ENCODE measurements around the gene KMT2D. TPM values are rescaled to one million over a fixed set of nuclear protein-coding genes. Genes with fewer than 3 reads are reported as not detected.

Gene KMT2D
- polyA plus RNA-seq, 1 of the 3 experiments (the other 2 are of a cell fraction): 30.5 TPM

- Histone ChIP-seq H3K9ac (no peak overlapping the region), H3K4me1 (ENCODE audit: control insufficient read depth in 1 of 2, insufficient read depth in 2 of 2, low read depth in 1 of 2, low read length in 1 of 2) (peaks cover 0 to 7% of the 10 kb centered on the region in 2 experiments; a peak in 2 of 4 replicates), H3K79me2 (ENCODE audit: insufficient read depth) (peaks cover 9% of the 10 kb centered on the region; the same call in 1 of the 2 replicates), H3K4me3 (ENCODE audit: low read depth in 2 of 2, low read length in 1 of 2) (no peak overlapping the region), H4K20me1 (ENCODE audit: insufficient read depth) (peaks cover 16% of the 10 kb centered on the region; the same call in 1 of the 2 replicates), H3K27me3 (ENCODE audit: insufficient read depth) (no peaks in the 10 kb centered on the region), H3K27ac (ENCODE audit: low read depth in 2 of 2, low read length in 1 of 2) (no peak overlapping the region), H2AFZ (ENCODE audit: low read depth) (no peak overlapping the region), H3K36me3 (replicated peaks in 1 of 2; ENCODE audit: control insufficient read depth in 1 of 2, insufficient read depth in 2 of 2, low read length in 1 of 2) (peaks cover 63 to 86% of the 10 kb centered on the region in 2 experiments), H3F3A (replicated peaks; ENCODE audit: insufficient read depth) (no peaks in the 10 kb centered on the region), H3K4me2 (no peak overlapping the region), H3K9me3 (no peaks in the 10 kb centered on the region), H3K9me2 (no peaks in the 10 kb centered on the region)
- no peak for TF ChIP-seq GABPA (IDR thresholded peaks at IDR 0.05; ENCODE audit: low read depth)
- TF ChIP-seq RAD21 (IDR thresholded peaks at IDR 0.05; ENCODE audit: low read length): no peak
- no peak for TF ChIP-seq TCF12 (IDR thresholded peaks at IDR 0.05)
- TF ChIP-seq YY1 (IDR thresholded peaks at IDR 0.05; ENCODE audit: low read depth): no peak
- TF ChIP-seq, protein P1, sequence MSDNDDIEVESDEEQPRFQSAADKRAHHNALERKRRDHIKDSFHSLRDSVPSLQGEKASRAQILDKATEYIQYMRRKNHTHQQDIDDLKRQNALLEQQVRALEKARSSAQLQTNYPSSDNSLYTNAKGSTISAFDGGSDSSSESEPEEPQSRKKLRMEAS (IDR thresholded peaks at IDR 0.05; ENCODE audit: low read depth): no peak
- TF ChIP-seq RXRA (IDR thresholded peaks at IDR 0.05; ENCODE audit: borderline replicate concordance, low read depth): no peak
- TF ChIP-seq NRF1 (IDR thresholded peaks at IDR 0.05; ENCODE audit: low read depth, low read length): no peak
- TF ChIP-seq RCOR1 (IDR thresholded peaks at IDR 0.05; ENCODE audit: low read length): no peak
- TF ChIP-seq, protein P2, sequence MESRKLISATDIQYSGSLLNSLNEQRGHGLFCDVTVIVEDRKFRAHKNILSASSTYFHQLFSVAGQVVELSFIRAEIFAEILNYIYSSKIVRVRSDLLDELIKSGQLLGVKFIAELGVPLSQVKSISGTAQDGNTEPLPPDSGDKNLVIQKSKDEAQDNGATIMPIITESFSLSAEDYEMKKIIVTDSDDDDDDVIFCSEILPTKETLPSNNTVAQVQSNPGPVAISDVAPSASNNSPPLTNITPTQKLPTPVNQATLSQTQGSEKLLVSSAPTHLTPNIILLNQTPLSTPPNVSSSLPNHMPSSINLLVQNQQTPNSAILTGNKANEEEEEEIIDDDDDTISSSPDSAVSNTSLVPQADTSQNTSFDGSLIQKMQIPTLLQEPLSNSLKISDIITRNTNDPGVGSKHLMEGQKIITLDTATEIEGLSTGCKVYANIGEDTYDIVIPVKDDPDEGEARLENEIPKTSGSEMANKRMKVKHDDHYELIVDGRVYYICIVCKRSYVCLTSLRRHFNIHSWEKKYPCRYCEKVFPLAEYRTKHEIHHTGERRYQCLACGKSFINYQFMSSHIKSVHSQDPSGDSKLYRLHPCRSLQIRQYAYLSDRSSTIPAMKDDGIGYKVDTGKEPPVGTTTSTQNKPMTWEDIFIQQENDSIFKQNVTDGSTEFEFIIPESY (IDR thresholded peaks at IDR 0.05; ENCODE audit: borderline replicate concordance, low read depth): no peak
- TF ChIP-seq REST (IDR thresholded peaks at IDR 0.05; ENCODE audit: low read depth, low read length): no peak
- no peak for TF ChIP-seq ELF1 (IDR thresholded peaks at IDR 0.05)
- no peak for TF ChIP-seq TEAD4 (IDR thresholded peaks at IDR 0.05; ENCODE audit: borderline replicate concordance, insufficient read depth)
- ChIA-PET CTCF (interaction anchor here (0.9 to 5.2 kb wide), 4 partner anchors 11 to 42 kb away, joined by 3 to 49 read pairs (median 4); partner anchors contain the start of gene KMT2D), POLR2A (no interaction called here)
- no peak for DNase-seq
- WGBS (ENCODE audit: low lambda C conversion rate): 99% methylated on average over 11 of the region's 12 CpGs
Observed at GRCh38 chr12:49046129-49046895, 14.3 kb downstream of the KMT2D start.

All from SK-N-SH (cell line).